GM21360 (cell line): ENCODE data around the gene MROH7.
"Not testable (repeated sequence)": the region's sequence is repeated elsewhere in the genome, so short reads cannot be mapped to it uniquely, and the experiment has no call there.

ENCODE experiments used
- ATAC-seq: cut with Tn5 transposase; IDR thresholded peaks from one replicate; pipeline ENCODE4 v1.9.1; 2021; ENCODE audit warnings: mild to moderate bottlenecking, moderate library complexity; ENCODE audit not compliant: unreplicated experiment

The MROH7 gene

DNA sequence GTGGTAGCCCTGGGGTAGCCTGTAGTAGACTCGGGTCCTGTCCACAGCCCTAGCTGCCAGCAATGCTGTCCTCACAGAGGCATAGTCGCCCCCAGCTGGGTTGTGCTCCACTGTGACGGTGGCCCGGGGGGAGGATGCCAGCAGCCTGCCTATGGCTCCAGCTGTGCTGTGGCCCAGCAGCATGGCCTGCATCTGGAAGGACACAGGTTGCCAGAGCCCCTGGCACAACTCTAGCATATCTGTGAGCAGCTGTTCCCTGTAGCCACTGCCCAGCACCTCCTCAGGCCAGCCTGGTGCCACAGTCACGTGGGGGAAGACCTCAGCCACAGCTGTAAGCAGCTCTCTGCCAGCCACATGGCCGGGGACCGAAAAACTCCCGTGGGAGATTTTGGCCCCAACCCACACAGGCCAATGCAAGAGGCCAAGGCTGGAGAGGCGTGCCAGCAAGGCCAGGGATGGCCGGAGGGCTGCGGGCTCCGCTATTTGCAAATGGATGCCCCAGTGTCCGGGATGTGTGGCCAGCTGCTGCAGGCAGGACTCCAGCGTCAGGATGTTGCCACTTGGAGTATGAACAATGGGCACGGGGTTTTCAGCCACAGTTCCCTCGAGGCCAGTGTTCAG is 32.2 kb upstream of the MROH7 start:
- no peak for ATAC-seq

DNA sequence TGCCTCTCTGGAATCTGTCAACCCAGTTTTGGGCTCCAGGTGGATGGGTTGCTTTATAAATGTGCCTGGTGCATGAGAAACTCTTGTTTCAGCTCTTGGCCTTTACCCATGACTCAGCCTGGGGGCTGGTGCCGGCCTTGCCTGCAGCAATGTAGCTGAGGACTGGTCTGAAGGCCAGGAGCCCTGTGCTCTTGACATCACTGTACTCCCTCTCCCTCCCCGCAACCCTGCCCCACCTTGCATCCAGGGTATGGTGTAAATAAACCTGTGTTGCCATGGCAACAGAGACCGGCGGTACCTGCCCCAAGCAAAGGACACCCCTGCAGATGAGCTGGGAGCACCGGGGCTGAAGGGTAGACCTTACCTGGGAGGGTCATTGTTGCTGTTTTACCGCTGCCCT is 31.5 kb upstream of the MROH7 start:
- no peak for ATAC-seq

DNA sequence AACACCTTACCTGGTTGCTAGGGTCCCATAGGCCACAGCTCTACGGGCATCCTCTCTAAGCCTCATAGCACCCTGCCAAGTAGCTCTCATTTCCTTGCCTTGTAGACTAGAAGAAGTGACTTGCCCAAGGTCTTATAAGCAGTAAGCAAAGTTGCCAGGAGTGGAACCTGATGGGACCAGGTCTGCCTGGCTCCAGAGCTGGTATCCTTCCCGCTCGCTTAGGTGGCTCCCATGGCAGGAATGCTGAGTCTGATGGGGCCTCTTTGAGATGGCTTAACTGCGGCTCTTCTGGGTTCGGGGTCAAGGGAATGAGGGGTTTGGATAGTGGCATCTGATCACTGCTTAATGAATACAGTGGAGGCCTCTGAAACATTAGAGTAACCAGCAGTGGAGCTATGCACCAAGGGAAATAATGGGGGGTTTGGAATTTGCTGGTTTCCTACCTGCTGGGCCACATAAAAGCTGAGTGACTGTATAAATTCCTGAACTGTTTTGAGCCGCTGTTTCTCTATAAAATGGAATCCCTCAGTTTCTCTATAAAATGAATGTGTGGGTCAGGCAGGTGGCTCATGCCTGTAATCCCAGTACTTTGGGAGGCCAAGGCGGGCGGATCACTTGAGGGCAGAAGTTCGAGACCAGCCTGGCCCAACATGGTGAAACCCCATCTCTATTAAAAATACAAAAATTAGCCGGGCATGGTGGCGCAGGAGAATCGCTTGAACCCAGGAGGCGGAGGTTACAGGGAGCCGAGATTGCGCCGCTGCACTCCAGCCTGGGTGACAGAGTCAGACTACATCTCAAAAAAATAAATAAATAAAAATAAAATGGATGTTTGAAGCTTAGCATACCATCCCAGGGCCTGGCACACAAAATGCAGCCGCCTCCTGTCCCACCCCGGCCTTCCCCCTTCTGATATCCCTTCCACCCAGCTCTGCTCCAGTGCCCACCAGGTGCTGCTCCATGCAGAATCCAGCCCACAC is 30.7 kb upstream of the MROH7 start:
- no peak for ATAC-seq

DNA sequence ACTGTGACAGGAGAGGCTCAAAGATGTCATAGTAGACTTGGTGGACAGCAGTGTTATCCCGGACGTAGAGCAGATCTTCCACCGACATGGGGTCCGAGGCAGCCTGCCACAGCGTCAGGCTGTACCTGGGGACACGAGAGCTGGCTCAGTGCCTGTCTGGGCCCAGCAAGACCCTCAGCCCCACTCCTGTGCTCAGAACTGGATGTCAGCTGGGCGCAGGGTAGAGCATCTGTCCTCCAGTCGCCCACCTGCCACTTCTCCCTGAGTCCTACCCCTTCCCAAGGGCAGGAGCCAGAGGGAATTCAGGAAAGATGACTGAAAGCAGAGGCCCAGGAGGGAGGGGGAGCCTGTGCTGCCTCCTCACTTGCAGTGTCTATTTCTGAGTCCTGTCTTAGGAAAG is 30.0 kb upstream of the MROH7 start:
- ATAC-seq: no peak

DNA sequence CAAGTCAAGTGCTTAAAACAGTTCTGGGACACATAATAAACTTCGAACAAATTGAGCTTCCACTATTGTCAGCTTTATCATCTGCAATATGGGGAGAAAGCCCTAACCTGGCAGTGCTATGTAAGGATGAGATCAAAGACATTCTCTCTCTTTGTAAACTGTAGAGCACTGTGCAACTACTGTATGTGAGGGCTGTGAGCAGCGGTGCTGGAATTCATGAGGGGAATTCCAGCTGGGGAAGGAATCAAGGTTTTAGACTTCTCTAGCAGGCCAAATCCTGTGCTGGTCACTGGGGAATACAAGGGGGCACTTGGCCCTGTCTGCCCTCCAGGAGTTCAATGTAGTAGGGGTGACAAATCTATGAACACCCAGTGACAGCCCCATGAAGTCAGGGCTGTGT is 27.6 kb upstream of the MROH7 start:
- ATAC-seq: no peak

DNA sequence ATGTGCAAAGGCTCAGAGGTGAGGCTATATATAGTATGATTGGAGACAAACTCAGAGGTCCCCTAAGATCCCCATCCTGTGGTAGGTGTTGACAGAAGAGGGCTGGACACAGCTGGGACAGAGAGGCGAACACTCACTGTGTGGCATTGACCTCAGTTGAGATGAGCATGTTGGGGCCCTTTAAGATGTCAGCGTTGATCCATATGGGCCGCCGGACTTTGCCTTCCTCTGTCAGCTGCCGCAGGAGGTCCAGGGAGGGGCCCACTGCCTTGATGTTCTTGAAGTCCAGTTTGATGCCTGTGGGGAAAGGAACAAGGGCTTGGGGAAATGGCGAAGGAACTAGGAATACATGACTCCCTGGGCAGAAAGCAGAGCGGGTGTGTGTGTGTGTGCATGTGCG is 27.0 kb upstream of the MROH7 start:
- no peak for ATAC-seq

DNA sequence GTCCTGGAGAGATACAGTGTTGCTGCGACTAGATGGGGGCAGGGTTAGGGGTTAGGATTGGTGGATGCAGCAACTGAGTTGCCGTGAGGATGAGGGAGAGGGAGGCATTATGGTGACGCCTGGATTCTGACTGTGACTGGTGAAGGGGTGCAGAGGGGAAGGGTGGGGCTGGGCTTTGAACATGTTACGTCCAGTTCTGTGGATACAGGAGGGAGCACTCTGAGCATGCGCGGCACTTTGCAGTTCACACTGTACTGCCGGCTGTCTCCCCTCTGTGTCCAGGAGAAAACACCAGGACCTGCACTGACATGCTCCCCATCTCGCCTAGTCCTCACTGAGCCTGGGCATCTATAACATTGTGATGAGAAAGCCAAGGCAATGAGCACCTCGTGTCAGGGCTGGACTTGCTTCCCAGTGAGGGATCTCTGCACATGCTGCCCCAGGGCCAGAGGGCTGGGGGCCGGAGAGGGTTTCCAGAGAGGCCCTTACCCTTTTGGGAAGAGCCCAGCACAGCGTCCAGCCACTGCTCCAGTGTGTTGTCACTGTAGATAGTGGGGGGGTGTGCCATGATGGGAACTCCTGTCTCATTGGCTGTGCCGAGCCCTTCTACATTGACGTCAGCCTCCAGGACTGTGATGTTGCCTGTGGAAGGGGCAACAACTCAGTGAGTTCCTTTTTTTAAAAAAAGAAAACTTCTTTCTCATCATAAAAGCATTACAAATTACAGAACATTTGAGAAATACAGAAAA is 25.9 kb upstream of the MROH7 start:
- ATAC-seq: no peak

DNA sequence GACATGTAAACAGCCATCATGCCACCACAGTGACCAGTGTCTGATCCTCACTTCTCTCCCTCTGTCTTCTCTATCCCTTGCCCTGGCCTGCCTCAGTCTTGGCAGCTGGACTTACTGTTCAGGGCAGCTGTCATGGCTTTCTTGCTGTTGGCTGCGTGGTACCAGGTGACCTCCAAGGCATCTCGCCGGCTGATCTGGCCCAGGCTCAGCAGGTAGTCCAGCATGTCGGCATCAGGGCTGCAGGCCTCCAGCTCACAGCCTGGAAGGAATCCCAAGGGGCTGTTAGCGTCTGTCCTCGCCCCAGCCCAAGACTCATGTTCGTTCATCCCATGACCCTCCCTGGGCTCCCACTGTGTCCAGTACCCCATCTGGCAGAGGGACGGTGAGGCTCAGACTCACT is 21.8 kb upstream of the MROH7 start:
- no peak for ATAC-seq

DNA sequence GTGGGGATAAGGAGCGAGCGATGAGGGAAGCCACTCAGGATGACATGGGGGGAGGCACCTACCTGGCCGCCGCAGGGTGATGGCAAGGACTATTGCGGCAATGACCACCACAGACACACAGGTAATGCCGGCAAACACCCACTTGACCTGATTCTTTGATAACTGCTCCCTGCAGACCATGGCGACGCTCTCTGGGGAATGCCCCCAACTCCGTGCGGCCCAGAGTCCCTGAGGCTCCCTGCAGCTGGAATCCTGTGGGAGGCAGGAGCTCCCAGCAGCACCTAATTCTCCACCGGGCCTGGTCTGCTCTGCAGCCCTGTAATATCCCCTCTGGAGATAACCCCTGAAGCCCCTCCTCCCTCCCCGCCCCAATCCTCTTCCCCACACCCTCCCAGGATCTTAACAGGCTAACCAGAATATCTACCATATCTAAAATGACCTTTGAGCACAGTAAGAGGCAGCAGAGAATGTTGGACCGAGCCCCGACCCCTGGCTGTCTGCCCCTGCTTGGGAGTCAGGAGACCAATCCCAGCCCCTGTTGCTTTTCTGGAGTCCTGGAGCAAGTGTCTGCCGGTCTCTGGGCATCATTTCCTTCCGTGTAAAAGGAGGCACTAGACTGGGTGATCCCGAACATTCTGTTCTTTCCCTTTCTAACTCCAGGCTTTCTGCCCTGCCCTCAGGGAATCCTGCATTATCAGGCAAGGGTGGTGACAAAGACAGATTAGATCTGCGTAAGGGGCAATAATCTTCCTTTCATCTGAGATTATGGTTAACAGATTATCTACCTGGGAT is 18.2 kb upstream of the MROH7 start, which contains the start of gene FAM151A:
FAM151A (minus strand) TSS at position 310 of the 792 bp plus-strand sequence; CDS start at position 180, 130 bp downstream.
- no peak for ATAC-seq

DNA sequence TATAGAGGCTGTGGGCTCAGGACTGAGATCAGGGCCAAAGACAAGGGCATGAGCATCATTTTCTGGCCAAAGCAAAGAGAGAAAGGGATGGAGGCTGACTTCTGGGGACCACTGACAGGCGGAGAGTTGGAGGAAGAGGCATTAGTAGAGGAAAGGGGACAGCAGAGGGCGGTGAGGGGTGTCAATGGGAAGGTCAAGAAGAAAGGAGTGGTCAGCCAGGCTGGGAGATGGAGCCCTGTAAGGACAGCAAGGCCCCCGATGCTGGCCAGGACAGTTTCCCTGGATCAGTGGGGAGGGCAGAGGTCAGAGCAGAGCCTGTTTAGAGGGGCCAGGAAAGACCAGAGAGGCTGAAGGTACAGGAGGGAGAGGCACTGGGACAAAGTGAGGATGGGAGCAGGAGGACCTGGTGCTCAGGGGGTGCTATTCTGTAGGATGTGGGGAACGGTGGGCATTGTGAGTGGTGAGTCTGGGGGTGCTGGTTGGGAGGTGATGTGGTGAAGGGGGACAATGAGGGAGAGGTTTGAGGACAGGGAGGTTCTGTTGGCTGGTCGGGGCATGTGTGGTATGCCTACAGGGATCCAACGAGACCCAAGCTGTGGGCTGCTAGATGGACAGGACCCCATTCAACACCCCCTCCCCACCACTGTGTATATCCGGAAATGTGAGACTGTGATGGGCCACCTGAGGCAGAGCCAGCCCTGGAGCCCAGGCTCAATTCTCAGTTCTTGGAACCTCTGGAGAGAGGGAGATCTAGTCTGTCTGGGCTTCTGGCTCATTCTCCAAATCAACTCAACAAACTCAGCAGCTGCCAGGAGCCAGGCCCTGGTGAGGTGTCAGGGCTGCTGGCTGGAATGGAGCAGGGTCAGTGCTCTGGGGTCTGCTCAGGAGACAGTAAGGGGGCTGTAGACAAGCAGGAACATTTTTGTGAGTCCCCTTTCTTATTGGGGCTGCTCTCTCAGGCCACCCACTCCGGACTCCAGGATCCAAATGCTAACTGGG is 16.8 kb upstream of the MROH7 start:
- ATAC-seq: no peak

DNA sequence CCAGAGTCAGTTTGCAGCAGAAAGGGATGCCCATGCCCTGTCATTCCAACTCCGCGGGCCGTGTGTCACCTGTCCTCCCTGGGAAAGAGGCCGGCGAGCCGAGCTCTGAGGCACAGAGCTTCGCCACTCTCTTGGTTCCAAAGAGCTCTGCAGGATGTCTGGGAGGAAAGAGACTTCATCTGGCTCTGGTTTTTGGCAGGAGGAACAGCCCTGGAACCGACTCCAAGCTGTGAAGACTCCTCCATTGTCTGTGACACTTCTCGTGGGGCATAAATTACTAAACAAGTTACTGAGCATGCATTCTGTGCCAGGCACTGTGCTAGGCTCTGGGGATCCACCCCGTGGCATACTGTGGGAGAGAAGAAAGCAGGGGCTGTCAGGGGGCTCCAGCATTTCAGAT is 14.4 kb upstream of the MROH7 start:
- no peak for ATAC-seq

DNA sequence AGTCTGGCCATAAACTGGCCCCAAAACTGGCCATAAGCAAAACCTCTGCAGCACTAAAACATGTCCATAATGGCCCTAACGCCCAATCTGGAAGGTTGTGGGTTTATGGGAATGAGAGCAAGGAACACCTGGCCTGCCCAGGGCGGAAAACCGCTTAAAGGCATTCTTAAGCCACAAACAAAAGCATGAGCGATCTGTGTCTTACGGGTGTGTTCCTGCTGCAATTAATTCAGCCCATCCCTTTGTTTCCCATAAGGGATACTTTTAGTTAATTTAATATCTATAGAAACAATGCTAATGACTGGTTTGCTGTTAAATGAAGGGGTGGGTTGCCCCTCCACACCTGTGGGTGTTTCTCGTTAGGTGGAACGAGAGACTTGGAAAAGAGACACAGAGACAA is 5.8 kb upstream of the MROH7 start:
- ATAC-seq: not testable (repeated sequence)

DNA sequence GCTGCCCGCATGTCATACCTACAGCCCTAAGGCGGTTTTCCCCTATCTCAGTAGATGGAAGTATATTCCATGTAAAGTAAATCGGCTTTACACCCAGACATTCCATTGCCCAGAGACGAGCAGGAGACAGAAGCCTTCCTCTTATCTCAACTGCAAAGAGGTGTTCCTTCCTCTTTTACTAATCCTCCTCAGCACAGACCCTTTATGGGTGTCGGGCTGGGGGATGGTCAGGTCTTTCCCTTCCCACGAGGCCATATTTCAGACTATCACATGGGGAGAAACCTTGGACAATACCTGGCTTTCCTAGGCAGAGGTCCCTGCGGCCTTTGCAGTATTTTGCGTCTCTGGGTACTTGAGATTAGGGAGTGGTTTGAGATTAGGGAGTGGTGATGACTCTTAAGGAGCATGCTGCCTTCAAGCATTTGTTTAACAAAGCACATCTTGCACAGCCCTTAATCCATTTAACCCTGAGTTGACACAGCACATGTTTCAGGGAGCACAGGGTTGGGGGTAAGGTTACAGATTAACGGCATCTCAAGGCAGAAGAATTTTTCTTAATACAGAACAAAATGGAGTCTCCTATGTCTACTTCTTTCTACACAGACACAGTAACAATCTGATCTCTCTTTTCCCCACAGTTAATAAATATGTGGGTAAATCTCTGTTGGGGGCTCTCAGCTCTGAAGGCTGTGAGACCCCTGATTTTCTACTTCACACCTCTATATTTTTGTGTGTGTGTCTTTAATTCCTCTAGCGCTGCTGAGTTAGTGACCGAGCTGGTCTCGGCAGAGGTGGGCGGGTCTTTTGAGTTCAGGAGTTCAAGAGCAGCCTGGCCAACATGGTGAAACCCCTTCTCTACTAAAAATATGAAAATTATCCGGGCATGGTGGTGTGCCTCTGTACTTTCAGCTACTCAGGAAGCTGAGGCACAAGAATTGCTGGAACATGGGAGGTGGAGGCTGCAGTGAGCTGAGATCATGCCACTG is 4.8 kb upstream of the MROH7 start:
- ATAC-seq: not testable (repeated sequence)

DNA sequence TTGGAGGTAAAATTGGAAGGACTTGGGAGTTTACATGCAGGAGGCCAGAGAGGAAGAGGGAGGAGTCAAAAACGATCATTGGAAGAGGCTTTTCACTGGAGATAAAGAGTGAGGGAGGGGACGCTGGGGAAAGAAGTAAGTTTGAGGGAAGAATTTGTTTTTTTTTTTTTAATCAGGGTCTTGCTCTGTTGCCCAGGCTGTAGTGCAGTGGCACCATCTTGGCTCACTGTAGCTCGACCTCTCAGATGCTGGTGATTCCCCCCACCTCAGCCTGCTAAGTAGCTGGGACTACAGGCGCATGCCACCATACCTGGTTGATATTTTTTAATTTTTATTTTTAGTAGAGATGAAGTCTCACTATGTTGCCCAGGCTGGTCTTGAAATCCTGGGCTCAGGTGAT is 1.2 kb upstream of the MROH7 start:
- no peak for ATAC-seq

DNA sequence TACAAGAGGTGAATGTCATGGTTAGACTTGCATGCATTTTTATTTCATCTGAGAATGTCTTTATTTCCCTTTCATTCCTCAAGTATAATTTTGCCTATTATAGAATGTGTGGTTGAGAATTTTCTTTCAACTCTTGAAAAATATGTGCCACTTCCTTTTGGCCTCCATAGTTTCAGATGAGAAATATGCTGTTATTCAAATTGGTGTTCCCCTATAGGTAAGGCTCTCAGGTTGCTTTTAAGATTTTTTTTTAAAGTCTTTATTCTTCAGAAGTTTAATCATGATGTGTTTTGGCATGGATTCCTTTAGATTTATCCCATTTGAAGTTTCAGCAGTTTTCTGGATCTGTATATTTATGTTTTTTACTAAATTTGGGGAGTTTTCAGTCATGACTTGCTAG is 2.1 kb downstream of the MROH7 start:
- ATAC-seq: no peak

DNA sequence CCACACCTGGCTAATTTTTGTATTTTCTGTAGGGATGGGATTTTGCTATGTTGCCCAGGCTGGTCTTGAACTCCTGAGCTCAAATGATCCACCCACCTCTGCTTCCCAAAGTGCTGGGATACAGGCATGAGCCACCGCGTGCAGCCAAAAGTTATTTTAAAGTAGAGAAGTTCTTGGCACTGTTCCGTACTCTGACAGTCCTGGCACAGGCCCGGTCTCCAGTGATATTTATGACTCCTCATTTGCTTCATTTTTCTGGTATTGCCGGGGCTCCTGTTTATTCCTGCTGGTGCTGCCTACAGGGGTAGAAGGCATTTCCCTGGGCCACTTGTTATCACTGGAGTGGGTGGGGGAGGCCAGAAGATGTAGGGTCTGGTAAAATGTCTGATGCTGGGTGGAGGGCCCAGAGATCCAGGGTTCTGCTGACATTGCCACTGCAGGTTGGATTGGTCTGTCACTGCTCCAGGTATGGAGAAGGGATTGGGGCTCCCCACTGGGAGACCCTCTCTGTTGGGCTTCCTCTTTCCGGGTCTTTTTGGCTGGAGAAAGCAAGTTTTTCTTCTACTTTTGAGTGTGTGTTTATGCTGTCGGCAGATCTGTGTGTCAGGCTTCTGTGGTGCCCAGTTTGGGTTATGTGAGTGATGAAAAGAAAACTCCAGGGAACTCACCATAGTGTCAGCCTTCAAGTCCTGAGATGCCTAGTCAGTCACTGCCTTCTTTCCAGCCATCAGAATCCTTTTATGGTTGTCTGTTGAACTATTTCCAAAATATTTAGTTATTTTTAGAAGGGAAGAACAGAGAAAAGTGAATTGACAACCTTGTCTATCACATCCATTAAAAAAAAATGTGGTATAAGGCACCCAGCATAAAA is 4.5 kb downstream of the MROH7 start:
- ATAC-seq: no peak

DNA sequence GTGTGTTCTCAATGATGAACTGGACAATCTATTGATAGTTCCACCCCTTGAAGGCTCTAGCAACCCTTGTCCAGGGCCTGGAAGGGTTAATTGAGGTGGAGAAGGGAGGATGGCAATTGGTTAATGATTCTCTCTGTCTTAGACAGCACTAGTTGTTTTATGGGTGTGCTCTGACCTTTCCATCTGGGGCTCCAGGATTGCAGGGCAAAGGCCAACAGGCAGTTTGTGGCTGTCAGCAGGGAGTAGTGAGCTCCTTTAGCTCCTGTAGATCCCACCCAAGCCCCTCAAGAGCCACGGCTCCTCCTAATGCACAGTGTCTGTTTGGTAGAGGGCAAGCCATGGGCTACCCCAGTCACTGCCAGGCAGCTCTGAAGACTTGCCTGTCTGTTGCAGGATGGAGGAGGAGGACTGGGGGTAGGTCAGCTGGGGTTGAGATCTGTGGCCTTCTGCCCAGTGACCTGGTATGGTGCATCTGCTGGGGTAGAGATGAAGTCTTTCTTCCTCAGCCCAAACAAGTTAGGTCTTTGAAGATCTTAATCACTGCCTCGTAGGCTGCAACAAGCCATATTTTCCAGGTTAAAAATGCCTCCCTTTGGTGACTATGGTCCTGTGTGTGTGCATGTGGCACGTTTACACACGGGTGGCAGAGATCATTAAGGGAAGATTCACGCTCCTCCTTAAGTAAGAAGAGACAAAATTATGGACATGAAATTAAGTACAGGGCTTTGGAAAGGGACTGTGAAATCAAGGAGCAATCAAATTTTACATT is 7.7 kb downstream of the MROH7 start:
- ATAC-seq: no peak
